ENCODE measurements around the gene CNDP1.
"Not testable (repeated sequence)": the region's sequence is repeated elsewhere in the genome, so short reads cannot be mapped to it uniquely, and the experiment has no call there.

Gene CNDP1

DNA sequence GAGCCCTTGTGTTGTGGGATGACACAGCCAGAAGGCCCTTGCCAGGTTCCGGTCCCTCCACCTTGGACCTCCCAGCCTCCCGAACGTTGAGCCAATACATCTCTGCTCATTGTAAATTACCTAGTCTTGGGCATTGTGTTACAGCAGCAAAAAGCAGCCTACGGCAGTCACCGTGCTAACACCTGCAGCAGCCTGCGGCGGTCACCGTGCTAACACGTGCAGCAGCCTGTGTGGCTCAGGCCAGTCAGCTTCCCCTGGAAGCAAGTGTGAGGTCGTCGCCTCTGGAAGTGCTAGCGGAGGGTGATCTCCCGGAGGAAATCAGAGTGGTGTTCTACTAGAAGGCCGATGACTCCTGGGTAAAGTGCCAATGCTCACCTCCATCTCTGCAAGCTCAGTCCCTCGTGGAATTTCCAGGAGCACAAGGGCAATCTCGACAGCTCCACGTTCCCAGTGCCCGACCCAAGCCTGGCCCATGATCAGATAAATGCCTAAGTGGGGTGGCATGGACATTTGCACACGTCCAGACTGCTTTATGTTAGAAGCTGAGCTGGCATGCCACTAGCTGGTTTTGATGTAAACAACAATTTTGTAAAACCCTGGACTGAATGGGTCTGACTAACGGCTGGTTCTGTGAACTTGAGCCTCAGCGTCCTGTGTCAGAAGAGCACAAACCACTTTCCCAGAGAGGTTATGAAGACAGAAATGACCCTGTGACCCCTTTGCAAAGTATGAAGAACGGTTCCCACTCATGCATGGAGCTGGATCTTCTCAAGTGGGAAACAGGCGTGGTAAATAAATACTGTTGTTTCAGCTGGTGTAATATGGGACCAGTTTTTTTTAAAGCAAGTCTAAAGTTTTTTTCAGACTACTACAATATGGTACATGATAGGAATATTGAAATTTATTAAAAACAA lies 11.4 kb upstream of the CNDP1 start:
- DNase-seq = no peak

DNA sequence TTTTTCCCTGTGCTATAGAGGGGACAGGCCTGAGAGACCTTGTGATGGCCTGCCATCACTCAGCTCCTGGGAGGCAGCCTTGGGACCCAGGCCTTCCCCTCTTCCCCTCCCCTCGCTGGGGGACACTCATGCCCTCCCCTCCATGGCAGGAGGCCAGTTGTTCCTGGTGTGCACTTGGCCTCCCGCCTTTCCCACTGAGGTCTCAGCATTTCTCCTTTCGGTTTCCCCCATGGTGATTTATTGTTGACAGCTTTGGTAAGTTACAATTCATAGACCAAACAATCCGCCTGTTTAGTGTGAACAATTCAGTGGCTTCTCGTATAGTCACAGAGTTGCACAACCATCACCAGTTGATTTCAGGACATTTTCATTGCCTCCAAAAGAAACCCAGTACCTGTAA lies 10.2 kb upstream of the CNDP1 start:
- DNase-seq = no peak

DNA sequence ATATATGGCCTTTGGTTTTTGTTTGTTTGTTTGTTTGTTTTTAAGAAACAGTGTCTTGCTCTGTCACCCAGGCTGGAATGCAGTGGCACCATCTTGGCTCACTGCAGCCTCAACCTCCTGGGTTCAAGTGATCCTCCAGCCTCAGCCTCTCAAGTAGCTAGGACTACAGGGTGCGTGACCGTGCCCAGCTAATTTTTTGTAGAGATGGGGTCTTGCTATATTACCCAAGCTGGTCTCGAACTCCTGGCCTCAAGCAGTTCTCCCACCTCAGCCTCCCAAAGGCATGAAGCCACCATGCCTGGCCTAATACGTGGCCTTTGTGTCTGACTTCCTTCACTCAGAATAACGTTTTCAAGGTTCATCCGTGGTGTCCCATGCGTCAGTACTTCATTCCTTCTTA lies 9.4 kb upstream of the CNDP1 start:
- DNase-seq = not testable (repeated sequence)

DNA sequence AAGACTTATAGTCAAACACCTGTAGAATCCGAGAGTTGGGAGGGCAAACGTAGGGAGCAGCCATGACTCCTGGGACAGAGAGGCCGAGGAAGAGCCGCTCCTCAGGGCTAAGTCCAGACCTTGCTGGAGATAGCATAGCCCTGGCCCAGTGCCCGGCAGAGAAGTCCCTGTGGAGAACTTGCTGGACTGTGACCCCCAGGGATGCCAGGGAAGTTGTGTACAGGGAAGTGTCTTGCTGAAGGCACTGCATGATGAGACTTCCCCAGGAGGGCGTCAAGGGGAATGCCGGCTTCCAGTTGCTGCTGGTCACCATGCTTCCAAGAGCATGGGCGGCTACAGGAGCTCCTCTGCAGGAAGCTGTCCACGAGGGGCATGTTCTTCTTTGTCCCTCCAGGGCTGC lies 8.6 kb upstream of the CNDP1 start:
- DNase-seq = no peak

DNA sequence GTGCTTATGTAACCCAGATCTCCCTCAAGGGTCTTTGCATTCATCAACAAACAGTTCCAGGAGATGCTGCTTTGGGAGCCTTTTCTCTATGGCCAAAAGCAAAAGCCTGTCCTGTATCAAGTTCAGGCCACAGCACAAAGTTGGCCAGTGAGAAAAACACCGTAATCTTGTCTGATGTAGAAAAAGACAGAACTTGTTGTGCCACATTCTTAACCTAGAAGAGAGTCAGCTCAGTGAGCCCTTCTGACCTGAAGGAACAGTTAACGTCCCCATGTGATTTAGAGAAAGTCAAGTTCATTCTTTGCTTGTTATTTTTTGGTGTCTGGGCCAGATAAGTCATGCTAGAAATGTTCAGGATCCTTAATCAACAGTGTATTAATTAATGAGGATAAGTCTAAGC lies 7.8 kb upstream of the CNDP1 start:
- no peak for DNase-seq

DNA sequence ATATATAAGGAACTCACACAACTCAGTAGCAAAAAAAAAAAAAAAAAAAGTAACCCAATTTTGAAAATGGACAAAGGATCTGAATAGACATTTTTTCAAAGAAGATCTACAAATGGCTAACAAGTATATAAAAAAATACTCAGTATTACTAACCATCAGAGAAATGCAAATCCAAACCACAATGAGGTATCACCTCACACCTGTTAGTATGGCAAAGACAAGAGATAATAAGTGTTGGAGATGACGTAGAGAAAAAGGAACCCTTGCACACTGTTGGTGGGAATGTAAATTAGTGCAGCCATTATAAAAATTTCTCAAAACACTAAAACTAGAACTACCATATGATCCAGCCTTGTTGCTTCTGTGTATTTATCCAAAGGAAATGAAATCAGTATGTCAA lies 5.8 kb upstream of the CNDP1 start:
- no peak for DNase-seq

DNA sequence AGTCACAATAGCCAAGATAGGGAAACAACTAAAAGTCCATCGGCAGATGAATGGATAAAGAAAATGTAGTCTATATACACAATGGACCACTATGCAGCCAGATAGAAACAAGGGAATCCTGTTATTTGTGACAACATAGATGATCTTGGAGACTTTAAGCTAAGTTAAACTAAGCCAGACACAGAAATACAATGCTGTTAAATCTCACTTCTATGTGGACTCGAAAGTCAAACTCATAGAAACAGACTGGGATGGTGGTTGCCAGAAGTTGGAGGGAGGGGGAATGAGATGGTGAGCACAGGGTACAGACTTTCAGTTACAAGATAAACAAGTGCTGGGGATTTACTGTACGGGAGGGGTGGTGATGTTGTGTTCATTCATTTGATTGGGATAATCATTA lies 5.4 kb upstream of the CNDP1 start:
- DNase-seq = no peak

DNA sequence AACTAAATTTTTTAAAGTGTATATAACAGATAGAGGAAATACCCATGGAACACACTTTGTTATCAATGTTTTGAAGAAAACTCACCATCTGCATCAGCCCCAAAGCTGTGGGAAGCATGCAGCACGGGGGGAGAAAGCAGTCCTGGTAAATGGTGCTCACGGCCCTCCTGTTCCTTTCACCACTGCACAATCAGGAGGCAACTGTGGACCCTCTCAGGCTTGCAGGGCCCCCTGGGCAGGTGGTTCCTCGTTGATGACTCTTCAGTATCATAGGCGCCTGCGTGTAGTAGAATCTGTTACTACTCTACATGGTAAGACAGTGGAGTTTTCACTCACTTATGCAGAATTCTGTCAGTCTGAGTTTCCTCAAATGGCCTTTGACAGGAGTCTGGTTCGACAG lies 4.9 kb upstream of the CNDP1 start:
- DNase-seq = no peak

DNA sequence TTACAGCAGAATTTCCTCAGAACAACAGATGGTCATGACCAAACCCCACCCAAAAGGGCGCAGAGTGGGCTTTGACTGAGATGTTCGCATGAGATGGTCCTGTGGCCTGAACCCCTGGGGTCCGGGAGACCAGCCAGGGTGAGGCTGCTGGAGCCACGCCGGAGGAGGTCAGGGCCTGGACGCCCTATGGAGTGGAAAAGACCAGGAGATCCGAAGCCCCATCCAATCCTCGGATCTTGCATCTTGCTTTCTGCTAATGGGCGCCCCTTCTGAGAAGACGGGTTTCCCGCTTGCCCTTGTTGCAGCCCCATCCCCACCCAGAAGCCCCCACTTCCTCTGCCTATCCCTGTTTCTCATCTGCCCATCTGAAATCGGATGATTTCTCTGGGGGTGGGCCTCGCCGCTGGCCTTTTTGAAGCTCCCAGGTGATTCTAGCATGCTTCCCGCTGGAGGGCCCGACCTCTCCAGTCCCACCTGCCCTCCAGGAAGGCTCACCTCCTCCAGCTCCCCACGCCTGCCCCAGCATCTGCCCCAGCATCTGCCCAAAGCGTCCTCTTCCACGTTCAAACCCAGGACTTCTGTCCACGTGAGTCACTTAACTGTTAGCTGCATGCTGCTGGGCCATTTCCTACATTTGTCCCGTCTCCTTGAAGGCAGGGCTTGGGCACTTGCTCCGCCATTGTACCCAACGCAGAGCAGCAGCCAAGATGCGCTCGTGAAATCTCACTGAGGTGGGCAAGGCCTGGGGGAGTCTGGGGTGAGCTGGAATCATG lies 4.3 kb upstream of the CNDP1 start:
- DNase-seq = no peak

DNA sequence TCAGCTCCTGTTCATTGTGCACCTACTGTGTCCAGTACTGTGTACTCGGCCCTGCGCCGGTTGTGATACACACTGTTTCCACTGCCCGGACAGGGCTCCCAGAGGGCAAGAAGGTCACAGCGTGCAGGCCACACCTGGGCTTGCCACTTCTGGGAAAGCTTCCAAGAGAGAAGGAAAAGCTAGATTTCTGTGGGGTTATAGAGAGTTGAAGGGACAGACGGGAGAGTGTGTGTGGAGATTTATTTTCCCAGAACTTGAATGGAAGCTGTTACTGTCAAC lies 3.8 kb upstream of the CNDP1 start:
- DNase-seq = no peak

DNA sequence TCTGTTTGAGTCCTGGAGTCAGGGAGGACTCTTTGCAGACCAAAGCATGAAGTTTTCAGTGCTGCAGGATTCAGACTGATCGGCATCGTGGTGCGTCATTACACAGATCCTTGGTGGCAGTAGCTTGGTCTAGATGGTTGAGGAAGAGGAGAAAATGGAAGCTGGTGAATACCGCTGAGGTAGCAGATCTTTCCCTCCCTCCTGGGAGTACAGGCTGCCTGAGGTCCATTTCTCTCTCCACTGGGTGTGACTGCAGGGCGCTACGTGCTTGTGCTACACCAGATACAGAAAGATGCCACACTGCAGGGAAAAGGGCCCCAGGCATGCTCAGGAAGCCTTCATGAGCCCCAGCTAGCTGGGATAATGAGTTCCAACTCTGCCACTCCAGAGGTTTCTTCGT lies 3.3 kb upstream of the CNDP1 start:
- no peak for DNase-seq

DNA sequence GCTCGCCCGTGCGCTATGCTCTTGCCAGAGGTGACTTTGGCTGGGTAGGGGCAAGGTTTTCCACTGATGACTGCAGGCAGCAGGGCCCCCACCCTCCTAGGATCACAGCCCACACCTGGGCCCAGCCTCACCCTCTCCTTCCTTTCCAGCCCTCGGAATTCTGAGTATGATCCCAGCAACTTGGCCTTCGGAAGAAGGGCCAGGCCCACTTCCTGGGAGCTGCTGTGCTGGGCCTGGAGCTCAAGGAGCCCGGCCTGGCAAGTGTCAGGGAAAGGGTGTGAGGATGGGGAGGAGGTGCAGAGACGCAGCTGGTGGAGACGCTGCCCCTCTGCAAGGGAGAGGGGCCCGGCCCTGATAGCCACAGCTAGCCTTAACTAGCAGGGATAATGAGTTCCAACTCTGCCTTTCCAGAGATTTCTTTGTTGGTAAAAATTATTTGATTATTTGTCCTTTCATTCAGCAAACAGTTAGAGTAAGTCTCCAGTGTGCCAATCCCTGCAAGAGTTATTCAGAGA lies 1.7 kb upstream of the CNDP1 start:
- no peak for DNase-seq

DNA sequence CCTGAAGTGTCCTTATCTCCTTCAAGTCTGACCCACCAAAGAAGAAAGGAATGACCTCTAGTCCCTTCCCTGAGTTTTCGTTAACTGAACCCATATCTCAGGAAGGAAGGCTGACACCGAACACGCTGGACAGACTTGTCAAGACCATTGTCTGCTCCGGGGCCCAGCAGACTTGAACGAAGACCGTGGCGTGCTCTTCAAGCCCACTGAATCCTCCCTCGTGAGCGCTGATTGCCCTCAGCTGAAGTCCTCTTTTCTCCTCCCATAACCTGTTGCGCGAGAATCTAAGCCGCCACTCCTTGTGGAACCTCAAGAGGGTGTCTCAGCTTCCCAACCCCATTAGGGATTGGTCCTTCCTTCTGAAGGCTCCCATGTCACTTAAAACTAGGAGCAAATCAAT lies 634 bp upstream of the CNDP1 start:
- no peak for DNase-seq

DNA sequence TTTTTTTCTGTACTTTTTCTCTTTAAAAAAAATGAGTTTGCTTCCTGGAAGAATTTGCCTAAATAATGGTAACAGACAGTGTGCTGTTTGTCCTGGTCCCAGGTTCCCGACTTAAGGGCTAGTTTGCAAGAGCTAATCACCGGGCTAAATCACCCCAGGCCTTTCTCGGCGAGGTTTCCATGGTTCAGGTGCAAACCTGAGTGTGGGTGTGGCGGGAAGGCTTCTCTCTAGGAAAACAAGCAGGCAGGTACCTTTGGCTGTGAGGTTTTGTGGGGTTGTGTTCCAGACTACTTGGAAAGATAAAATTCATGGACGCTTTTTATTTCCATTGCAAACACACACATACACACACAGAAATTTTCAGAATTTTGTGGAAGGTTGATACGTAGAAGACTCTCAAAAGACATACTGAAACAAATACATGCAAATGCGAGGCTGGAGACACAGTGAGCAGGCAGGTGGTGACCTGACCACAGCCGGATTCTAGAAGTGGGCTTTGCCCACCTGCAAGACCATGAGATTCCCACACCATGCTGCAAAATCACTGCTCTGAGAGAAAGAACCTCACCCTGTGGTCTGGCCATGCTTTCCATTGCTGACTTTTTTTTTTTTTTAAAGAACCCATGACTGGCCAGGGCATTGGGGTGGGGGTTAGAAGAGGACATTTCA lies 815 bp downstream of the CNDP1 start:
- DNase-seq = no peak

DNA sequence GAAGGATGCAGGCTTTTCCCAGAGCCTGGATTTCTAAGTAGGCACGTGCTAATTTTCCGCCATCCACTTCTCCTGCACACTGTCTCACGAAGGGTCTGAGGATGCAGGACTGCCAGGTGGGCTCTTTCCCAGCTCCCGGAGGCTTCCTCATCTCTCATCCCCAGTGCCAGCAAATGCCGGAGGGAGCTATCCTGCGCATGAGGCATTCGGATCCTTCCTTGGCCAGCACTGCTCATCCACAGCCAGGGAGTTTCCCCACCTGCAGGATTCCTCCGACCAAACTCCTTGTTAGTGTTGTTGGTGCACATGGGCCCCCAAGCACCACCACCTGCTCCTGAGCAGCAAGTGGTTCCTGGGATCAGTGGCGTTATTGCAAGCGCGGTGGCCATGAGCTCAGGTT lies 5.0 kb downstream of the CNDP1 start:
- DNase-seq = no peak

DNA sequence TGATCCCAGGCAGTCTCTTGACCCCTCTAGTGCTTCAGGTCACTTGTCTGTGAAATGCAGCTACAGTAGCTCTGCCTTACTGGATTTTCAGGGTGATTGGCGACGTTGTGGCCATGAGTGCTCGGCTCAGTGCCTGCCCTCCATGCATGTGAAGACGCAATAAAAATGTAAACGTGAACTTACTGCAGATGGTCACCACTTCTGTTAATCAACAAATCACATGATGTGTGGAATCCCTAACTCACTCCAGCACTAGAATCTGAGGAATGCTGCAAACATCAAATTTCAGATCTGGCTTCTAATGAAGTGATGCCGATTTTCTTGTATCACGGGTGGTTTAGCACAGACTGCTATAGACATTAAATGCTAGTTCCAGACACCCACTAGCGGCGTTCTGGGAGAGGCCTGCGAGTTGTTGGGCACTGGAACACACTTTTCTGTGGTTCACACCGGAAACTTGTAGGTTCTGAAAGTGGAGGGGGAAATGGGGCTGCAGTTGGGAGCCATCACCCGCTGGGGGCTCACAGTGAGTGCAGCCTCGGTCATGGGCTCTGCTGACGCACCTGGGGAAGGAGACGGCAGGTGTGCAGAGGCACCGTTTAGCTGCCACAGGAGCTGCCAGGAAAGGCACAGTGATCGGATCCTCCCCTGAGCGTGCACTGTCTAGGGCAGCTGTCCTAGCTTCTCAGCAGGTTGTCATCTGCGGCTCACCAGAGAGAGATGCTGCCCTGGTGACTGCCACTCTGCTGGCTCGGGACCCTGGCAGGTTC lies 6.5 kb downstream of the CNDP1 start:
- DNase-seq = no peak

DNA sequence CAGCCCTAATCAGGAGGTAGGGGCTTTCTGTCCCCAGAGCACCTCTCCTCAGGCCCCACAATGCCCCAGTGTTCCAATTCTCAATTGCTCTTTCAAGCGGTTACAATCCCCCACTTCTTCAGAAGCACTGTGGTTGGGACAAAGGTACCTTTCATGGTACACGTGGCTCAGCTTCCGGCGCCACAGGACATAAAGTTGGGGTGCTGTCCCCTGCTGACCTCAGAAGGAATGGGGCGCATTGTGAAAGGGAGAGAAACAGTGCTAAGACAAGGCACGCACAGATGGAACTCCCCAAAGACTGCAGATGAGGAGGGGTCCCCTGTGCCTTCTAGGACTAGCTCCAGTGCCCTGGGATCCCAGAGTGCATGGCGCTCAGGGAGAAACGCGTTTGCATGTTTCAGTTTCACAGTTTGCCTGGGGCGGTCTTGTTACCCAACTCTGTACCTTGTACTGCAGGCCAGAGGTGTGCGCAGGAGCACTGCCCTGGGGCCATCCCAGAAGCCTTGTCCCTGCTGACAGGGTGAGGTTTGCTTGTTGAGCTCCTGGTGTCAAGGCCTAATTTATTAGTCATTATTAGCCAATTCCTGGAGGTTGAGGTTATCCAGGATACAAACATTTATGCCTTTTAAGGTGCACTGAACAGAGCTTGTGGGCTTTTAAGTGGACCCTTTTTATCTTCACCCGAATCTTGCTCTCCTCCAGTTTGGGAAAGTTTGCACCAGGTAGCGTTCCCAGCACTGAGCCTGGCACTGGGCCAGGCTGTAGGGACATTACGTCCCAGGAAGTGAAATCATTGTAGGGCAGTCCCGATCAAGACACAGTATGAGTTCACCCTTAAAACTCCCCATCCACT lies 7.6 kb downstream of the CNDP1 start:
- no peak for DNase-seq

DNA sequence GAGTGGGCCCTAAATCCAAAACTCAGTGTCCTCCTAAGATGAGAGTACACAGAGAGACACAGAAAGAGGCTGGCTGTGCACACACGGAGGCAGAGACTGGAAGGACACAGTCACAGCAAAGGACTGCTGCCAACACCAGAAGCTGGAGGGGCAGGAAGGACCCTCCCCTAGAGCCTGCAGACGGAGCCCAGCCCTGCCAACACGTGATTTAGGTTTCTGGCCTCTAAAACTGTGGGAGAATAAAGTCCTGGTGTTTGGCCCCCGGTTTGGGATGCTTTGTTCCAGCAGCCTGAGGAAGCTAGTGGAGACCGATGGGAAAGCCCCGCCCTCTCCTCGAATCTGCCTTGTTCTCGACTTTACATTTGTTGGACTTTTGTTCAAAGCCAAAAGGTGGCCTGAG lies 10.6 kb downstream of the CNDP1 start:
- no peak for DNase-seq

DNA sequence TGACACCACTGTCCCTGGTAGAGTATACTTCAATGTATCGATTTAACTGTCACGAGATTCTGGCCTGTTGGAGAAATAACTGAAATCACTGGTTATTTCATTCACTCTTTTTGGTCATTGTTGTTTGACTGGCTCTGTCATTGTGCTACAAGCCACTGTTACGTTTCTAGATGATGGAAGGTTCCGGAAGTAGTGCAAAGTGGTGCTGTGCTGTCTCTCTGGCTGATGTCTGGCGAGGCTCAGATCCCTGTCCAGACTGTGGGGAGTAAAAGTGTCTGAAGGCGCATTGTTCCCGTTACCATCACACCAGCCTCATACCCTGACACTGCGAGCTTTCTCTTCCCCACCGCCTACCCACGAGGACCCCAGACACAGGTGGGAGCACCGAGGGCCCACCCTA lies 11.7 kb downstream of the CNDP1 start:
- no peak for DNase-seq

DNA sequence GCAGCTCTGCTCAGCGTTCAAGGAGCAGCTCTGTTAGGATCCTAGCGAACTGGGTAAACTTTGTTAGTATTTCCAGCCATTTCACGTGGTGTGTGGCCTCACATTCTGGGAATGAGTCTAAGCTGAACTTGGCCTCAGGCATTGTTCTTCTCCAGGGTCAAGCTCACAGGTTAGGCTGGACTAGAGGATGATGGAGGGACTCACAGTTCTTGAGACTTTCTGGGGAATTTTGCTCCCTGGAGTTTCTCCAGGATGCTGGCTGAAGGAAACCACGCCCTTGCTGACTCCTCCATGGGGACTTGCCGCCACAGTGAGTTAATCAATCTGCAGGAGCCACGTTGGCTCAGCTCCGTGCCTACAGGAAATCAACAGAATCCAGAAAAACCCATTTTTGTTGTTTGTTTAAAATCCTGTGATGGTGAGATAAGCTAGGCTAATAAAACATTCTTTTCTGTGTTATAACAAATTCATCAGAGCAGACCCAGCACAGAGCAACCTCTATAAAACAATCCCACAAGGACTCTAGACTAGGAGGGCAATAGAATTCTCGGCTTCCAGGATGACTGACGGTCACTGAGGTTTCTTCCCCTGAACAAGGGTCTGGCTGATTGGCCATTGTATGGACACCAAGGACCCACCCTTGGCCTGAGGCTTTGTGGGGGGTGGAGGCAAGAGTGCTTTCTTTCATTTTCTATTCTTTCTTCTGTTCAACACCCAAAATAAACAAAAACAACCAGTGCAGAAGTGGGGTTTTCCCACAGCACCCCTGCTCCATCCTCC lies 12.6 kb downstream of the CNDP1 start:
- no peak for DNase-seq

DNA sequence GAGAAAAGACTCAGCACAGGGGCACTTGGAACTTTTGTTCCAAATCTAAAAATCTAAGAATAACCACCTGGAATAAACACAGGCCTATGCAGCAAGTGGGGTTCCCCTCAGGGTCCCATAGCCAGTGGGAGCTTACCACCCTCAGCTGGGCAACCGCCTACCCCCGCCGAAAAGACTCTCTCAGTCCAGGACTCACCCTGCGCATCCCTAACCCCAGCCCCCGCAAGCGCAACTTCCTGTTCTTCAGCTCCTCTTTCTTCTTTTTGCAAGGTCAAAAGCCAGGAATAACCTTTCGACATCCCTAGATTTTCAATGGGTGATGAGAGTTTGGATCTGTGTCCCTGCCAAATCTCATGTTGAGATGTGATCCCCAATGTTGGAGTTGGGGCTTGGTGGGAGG lies 13.6 kb downstream of the CNDP1 start:
- no peak for DNase-seq
